ENCODE results near the gene LRRC18.

LRRC18 gene

GRCh38 chr10:48913674-48914073 lies 26.0 kb downstream of the LRRC18 start:
- TF ChIP-seq REST (IDR thresholded peaks at IDR 0.05; ENCODE audit: insufficient read depth in 1 of 2, low read depth in 2 of 2, low read length in 2 of 2) (no peak), FOXP2 (optimal IDR thresholded peaks at IDR 0.05; ENCODE audit: borderline replicate concordance, extremely low read depth, extremely low read length, insufficient read depth) (no peak), POLR2AphosphoS5 (IDR thresholded peaks at IDR 0.05; ENCODE audit: low read depth, low read length) (no peak), SIN3A (IDR thresholded peaks at IDR 0.05; ENCODE audit: borderline replicate concordance, insufficient read depth, low read length) (no peak), TAF1 (IDR thresholded peaks at IDR 0.05; ENCODE audit: borderline replicate concordance, insufficient read depth, low read length) (no peak)

GRCh38 chr10:48910548-48910947 lies 29.1 kb downstream of the LRRC18 start:
- TF ChIP-seq SIN3A (IDR thresholded peaks at IDR 0.05; ENCODE audit: borderline replicate concordance, insufficient read depth, low read length) (no peak), TAF1 (IDR thresholded peaks at IDR 0.05; ENCODE audit: borderline replicate concordance, insufficient read depth, low read length) (no peak), FOXP2 (optimal IDR thresholded peaks at IDR 0.05; ENCODE audit: borderline replicate concordance, extremely low read depth, extremely low read length, insufficient read depth) (no peak), POLR2AphosphoS5 (IDR thresholded peaks at IDR 0.05; ENCODE audit: low read depth, low read length) (no peak), REST (IDR thresholded peaks at IDR 0.05; ENCODE audit: insufficient read depth in 1 of 2, low read depth in 2 of 2, low read length in 2 of 2) (no peak)

- no peak for TF ChIP-seq TAF1 (IDR thresholded peaks at IDR 0.05; ENCODE audit: borderline replicate concordance, insufficient read depth, low read length)
- TF ChIP-seq POLR2AphosphoS5 (IDR thresholded peaks at IDR 0.05; ENCODE audit: low read depth, low read length), result no peak
- TF ChIP-seq FOXP2 (optimal IDR thresholded peaks at IDR 0.05; ENCODE audit: borderline replicate concordance, extremely low read depth, extremely low read length, insufficient read depth), result no peak
- no peak for TF ChIP-seq REST (IDR thresholded peaks at IDR 0.05; ENCODE audit: insufficient read depth in 1 of 2, low read depth in 2 of 2, low read length in 2 of 2)
- no peak for TF ChIP-seq SIN3A (IDR thresholded peaks at IDR 0.05; ENCODE audit: borderline replicate concordance, insufficient read depth, low read length)
Observed at GRCh38 chr10:48907730-48908129, 31.9 kb downstream of the LRRC18 start.

GRCh38 chr10:48906841-48907240 lies 32.8 kb downstream of the LRRC18 start:
- TF ChIP-seq REST (IDR thresholded peaks at IDR 0.05; ENCODE audit: insufficient read depth in 1 of 2, low read depth in 2 of 2, low read length in 2 of 2) (no peak), SIN3A (IDR thresholded peaks at IDR 0.05; ENCODE audit: borderline replicate concordance, insufficient read depth, low read length) (no peak), TAF1 (IDR thresholded peaks at IDR 0.05; ENCODE audit: borderline replicate concordance, insufficient read depth, low read length) (no peak), POLR2AphosphoS5 (IDR thresholded peaks at IDR 0.05; ENCODE audit: low read depth, low read length) (no peak), FOXP2 (optimal IDR thresholded peaks at IDR 0.05; ENCODE audit: borderline replicate concordance, extremely low read depth, extremely low read length, insufficient read depth) (no peak)

GRCh38 chr10:48905311-48905710 lies 34.3 kb downstream of the LRRC18 start:
- TF ChIP-seq SIN3A (IDR thresholded peaks at IDR 0.05; ENCODE audit: borderline replicate concordance, insufficient read depth, low read length), result no peak
- TF ChIP-seq TAF1 (IDR thresholded peaks at IDR 0.05; ENCODE audit: borderline replicate concordance, insufficient read depth, low read length), result no peak
- no peak for TF ChIP-seq REST (IDR thresholded peaks at IDR 0.05; ENCODE audit: insufficient read depth in 1 of 2, low read depth in 2 of 2, low read length in 2 of 2)
- no peak for TF ChIP-seq FOXP2 (optimal IDR thresholded peaks at IDR 0.05; ENCODE audit: borderline replicate concordance, extremely low read depth, extremely low read length, insufficient read depth)
- no peak for TF ChIP-seq POLR2AphosphoS5 (IDR thresholded peaks at IDR 0.05; ENCODE audit: low read depth, low read length)

All from PFSK-1 (cell line).